GM23248 (cell line): Measurements from ENCODE around the gene SLC10A3. TPM values are rescaled to one million over a fixed set of nuclear protein-coding genes. Genes with fewer than 3 reads are reported as not detected.

Experiments used
- DNase-seq: peaks from one replicate; pipeline ENCODE4 v3.0.0-alpha.2; 2015
- H2AFZ ChIP-seq: fragments of 200-600 bp; sonication (generic); 2 replicates; pipeline ENCODE4 v1.6.1; 2016; ENCODE audit warnings: antibody characterized with exemption
- H3F3A ChIP-seq: fragments of 200-600 bp; sonication (generic); 2 replicates; pipeline ENCODE4 v1.6.1; 2016; ENCODE audit warnings: mild to moderate bottlenecking, antibody characterized with exemption, mixed run types; ENCODE audit not compliant: insufficient read depth
- H3K27ac ChIP-seq: fragments of 200-600 bp; sonication (generic); 2 replicates; pipeline ENCODE4 v1.5.1; 2016; ENCODE audit warnings: mild to moderate bottlenecking
- H3K27me3 ChIP-seq: fragments of 200-600 bp; sonication (generic); replicated peaks from 2 replicates; pipeline ENCODE4 v1.6.1; 2016; ENCODE audit warnings: mild to moderate bottlenecking; ENCODE audit not compliant: insufficient read depth
- H3K36me3 ChIP-seq: fragments of 200-600 bp; sonication (generic); 2 replicates; pipeline ENCODE4 v1.6.1; 2016; ENCODE audit warnings: low read depth, mild to moderate bottlenecking
- H3K4me1 ChIP-seq: fragments of 200-600 bp; sonication (generic); 2 replicates; pipeline ENCODE4 v1.6.1; 2016; ENCODE audit warnings: mild to moderate bottlenecking; ENCODE audit not compliant: insufficient read depth
- H3K4me2 ChIP-seq: fragments of 200-600 bp; sonication (generic); one replicate; pipeline ENCODE4 v1.6.1; 2016; ENCODE audit warnings: mild to moderate bottlenecking; ENCODE audit not compliant: unreplicated experiment
- H3K4me3 ChIP-seq: fragments of 200-600 bp; sonication (generic); 2 replicates; pipeline ENCODE4 v1.5.1; 2016; ENCODE audit warnings: mild to moderate bottlenecking
- H3K79me2 ChIP-seq: fragments of 200-600 bp; sonication (generic); 2 replicates; pipeline ENCODE4 v1.6.1; 2016; ENCODE audit warnings: mild to moderate bottlenecking; ENCODE audit not compliant: insufficient read depth
- H3K9ac ChIP-seq: fragments of 200-600 bp; sonication (generic); 2 replicates; pipeline ENCODE4 v1.6.1; 2016; ENCODE audit warnings: mild to moderate bottlenecking
- H3K9me2 ChIP-seq: fragments of 200-600 bp; sonication (generic); 2 replicates; pipeline ENCODE4 v1.6.1; 2016; ENCODE audit warnings: mixed run types, mild to moderate bottlenecking, moderate library complexity; ENCODE audit not compliant: insufficient read depth
- H3K9me3 ChIP-seq: fragments of 200-600 bp; sonication (generic); one replicate; pipeline ENCODE4 v1.6.1; 2017; ENCODE audit warnings: low read depth
- H4K20me1 ChIP-seq: fragments of 200-600 bp; sonication (generic); 2 replicates; pipeline ENCODE4 v1.6.0; 2016; ENCODE audit not compliant: insufficient read depth
- EZH2 ChIP-seq: fragments of 200-600 bp; sonication (generic); IDR thresholded peaks from 2 replicates; pipeline ENCODE4 v1.6.1; 2018; ENCODE audit warnings: antibody characterized with exemption, mild to moderate bottlenecking; ENCODE audit not compliant: insufficient read depth, poor library complexity, severe bottlenecking
- EZH2phosphoT487 ChIP-seq: fragments of 200-600 bp; sonication (generic); IDR thresholded peaks from 2 replicates; pipeline ENCODE4 v1.6.1; 2018; ENCODE audit warnings: antibody characterized with exemption, moderate library complexity, mild to moderate bottlenecking, low read depth; ENCODE audit not compliant: insufficient read depth
- WGBS, 2 experiments: methylation state at CpG; one replicate each; pipeline ENCODE4 v1.1.6; 2015 to 2017; ENCODE audit warnings: low lambda C conversion rate in 2 of 2, low coverage in 1 of 2; ENCODE audit errors: missing lambda C conversion rate in 2 of 2; 5-methylcytosine and 5-hydroxymethylcytosine counted together
- in situ Hi-C: fragments of 300-500 bp; cut with MboI; formaldehyde crosslinking; loops from 2 replicates; pipeline ENCODE4 v1.15.0; 2020
- polyA plus RNA-seq: library from polyadenylated mRNA; unstranded; fragments of >200 nt; fragmentation: Nextera tagmentation; extraction: Ambion mirVana; gene quantifications from 2 replicates; pipeline ENCODE4 v1.2.1, GENCODE V29; 2016
- total RNA-seq: library from RNA; depleted of rRNA; stranded (reverse); fragments of >200 nt; shearing (Covaris generic); gene quantifications from 2 replicates; pipeline ENCODE4 v1.2.3, GENCODE V29; 2014

The SLC10A3 gene
- total and polyA plus RNA-seq, 2 experiments from 2014 or later, result 50.8 to 61.0 TPM

DNA sequence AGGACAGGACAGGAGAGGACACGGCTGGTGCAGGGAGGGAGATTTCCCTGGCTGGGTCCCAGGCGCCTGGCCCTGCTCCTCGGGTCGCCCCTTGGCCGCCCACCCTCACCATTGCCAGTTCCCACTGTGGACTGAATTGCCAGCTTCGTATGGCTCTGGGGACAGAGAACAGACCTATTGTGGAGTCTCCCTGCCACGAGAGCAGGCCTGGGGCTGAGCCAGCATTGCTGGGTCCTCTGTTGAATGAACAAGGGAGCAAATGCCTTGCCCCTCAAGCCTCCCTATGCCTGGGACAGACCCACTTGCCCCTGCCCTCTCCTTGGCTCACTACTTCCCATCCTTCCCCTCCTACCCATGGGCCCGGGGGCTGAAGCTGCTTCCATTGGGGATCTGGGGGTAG lies 28.0 kb downstream of the SLC10A3 start:
- no peak overlapping the region for H3K4me2 ChIP-seq
- no peak overlapping the region for H2AFZ ChIP-seq
- no peaks in the 10 kb centered on the region for H4K20me1 ChIP-seq
- H3K27me3 ChIP-seq, result no peaks in the 10 kb centered on the region
- TF ChIP-seq EZH2 (no peak), EZH2phosphoT487 (no peak)
- H3K4me1 ChIP-seq, result no peaks in the 10 kb centered on the region
- no peaks in the 10 kb centered on the region for H3K36me3 ChIP-seq
- DNase-seq, result no peak
- H3K79me2 ChIP-seq, result peaks cover 59% of the 10 kb centered on the region
- H3K27ac ChIP-seq, result no peak overlapping the region
- in situ Hi-C loops, result no loop called here
- 80 to 84% methylated on average over 4 to 8 of the region's 8 CpGs for WGBS, 2 experiments
- no peak overlapping the region for H3K4me3 ChIP-seq
- H3K9me2 ChIP-seq, result no peaks in the 10 kb centered on the region
- no peaks in the 10 kb centered on the region for H3F3A ChIP-seq
- H3K9me3 ChIP-seq, result no peaks in the 10 kb centered on the region
- no peak overlapping the region for H3K9ac ChIP-seq

DNA sequence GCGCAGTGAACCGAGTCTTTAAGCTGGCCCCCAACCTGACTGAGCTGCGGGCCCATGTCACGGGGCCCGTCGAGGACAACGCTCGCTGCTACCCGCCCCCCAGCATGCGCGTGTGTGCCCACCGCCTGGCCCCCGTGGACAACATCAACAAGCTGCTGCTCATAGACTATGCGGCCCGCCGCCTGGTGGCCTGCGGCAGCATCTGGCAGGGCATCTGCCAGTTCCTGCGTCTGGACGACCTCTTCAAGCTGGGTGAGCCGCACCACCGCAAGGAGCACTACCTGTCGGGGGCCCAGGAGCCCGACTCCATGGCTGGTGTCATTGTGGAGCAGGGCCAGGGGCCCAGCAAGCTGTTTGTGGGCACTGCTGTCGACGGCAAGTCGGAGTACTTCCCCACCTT lies 30.1 kb downstream of the SLC10A3 start:
- H3K27ac ChIP-seq, result no peak overlapping the region
- no peaks in the 10 kb centered on the region for H3F3A ChIP-seq
- no peaks in the 10 kb centered on the region for H3K27me3 ChIP-seq
- H3K9me2 ChIP-seq, result no peaks in the 10 kb centered on the region
- no peaks in the 10 kb centered on the region for H3K36me3 ChIP-seq
- WGBS, 2 experiments, result 76 to 90% methylated on average over 3 of the region's 26 CpGs
- TF ChIP-seq EZH2phosphoT487, result no peak
- no peak for TF ChIP-seq EZH2
- peak overlapping the region; percentile 78 for H3K4me2 ChIP-seq
- peaks cover 59% of the 10 kb centered on the region for H3K79me2 ChIP-seq
- no peaks in the 10 kb centered on the region for H4K20me1 ChIP-seq
- H3K4me3 ChIP-seq, result peak overlapping the region; percentile 90
- no peaks in the 10 kb centered on the region for H3K4me1 ChIP-seq
- in situ Hi-C loops, result no loop called here
- DNase-seq, result peak; percentile 27
- peak overlapping the region; percentile 90 for H3K9ac ChIP-seq
- H2AFZ ChIP-seq, result no peak overlapping the region
- H3K9me3 ChIP-seq, result no peaks in the 10 kb centered on the region

DNA sequence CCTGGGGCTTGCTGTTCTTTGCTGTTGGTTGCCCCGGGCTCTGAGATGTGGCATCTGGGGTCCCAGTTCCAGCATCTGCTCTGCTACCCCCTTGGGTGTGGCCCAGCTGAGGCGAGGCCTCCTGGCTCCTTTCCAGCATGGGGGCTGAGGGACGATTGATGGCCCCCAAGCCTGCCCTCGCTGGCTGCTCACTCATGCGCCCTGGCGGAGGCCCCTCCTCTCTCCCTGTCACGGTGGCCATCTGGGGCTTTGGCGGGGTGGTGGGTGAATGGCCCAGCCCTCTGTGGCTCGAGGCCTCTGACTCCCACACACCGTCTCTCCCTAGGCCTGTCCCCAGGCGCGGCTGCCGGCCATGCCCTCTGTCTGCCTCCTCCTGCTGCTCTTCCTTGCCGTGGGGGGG lies 30.6 kb downstream of the SLC10A3 start:
- TF ChIP-seq EZH2phosphoT487 (no peak), EZH2 (no peak)
- Histone ChIP-seq H4K20me1 (no peaks in the 10 kb centered on the region), H2AFZ (no peak overlapping the region), H3K4me1 (no peaks in the 10 kb centered on the region), H3F3A (no peaks in the 10 kb centered on the region), H3K9me2 (no peaks in the 10 kb centered on the region), H3K4me2 (peak overlapping the region; percentile 78), H3K36me3 (no peaks in the 10 kb centered on the region), H3K27ac (peak overlapping the region; percentile 79), H3K4me3 (peak overlapping the region; percentile 90), H3K27me3 (no peaks in the 10 kb centered on the region), H3K9me3 (no peaks in the 10 kb centered on the region), H3K9ac (peak overlapping the region; percentile 90), H3K79me2 (peaks cover 59% of the 10 kb centered on the region)
- peak; percentile 57 for DNase-seq
- 0 to 2% methylated on average over 2 to 8 of the region's 14 CpGs for WGBS, 2 experiments
- in situ Hi-C loops, result no loop called here

DNA sequence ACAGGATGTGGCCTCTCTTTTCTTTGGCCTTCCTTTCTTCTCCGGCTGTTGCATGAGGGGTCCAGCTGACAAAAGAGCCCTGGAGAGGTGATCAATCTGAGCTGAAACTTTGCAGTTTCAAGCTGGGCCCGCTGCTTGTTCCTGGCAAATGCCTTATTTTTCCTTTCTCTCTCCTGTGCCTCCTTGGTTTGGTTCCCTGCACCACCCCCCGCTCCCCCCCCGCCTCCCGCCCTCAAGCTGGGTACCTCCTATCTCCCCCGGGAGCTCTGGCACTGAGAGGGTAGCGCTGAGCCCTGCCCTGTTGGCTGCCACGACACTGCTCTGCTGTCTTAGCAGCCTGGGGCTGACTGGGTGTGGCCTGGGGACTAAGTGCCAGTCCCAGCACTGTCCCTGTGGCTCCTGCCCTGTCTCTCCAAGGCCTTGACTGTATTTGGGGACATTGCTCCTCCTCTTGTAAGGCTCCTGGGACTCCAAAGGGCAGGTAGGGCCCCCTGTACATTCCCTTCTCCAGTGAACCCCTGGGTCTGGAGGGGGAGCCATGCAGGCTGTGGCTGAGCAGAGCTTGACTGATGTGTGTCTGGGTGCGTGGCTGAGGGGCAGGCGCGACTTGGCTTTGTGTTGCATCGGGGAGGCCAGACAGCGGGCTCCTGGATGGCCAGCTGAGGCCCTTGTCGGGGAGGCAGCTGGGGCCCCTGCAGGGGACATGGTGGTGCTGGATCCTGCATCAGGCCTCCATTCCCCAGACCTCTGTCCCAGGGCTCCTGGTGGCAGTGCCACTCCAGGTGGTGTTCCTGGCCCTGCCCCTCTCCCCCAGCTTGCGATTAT lies 31.3 kb downstream of the SLC10A3 start:
- Histone ChIP-seq H3K4me2 (peak overlapping the region; percentile 78), H4K20me1 (no peaks in the 10 kb centered on the region), H3K9ac (peak overlapping the region; percentile 90), H3K27ac (peak overlapping the region; percentile 79), H3K4me1 (no peaks in the 10 kb centered on the region), H2AFZ (no peak overlapping the region), H3K79me2 (peaks cover 57% of the 10 kb centered on the region), H3K9me2 (no peaks in the 10 kb centered on the region), H3F3A (no peaks in the 10 kb centered on the region), H3K4me3 (peak overlapping the region; percentile 90), H3K9me3 (no peaks in the 10 kb centered on the region), H3K36me3 (no peaks in the 10 kb centered on the region), H3K27me3 (no peaks in the 10 kb centered on the region)
- DNase-seq, result peak; percentile 66
- WGBS, 2 experiments, result 3 to 4% methylated on average over 6 to 10 of the region's 15 CpGs
- in situ Hi-C loops, result no loop called here
- TF ChIP-seq EZH2phosphoT487 (no peak), EZH2 (no peak)
